Keratinocyte (primary cell): ENCODE data around the gene OR1F1. TPM values are rescaled to one million over a fixed set of nuclear protein-coding genes. Genes with fewer than 3 reads are reported as not detected.
"Not testable (repeated sequence)": the region's sequence is repeated elsewhere in the genome, so short reads cannot be mapped to it uniquely, and the experiment has no call there.

ENCODE experiments used
- DNase-seq: peaks from one replicate; pipeline ENCODE4 v3.0.0-alpha.2; 2011; ENCODE audit warnings: low read depth, missing footprints, low spot score
- FAIRE-seq: peaks from 2 replicates; lab custom pipeline; 2011; peaks lifted over from hg19 to GRCh38; lab: Jason Lieb, UNC
- H2AFZ ChIP-seq: 2 replicates; pipeline ENCODE4 v1.6.0; 2012; ENCODE audit warnings: low read length, control low read depth, inconsistent platforms; ENCODE audit not compliant: control insufficient read depth
- H3K27ac ChIP-seq: 2 replicates; pipeline ENCODE4 v1.5.1; 2011; ENCODE audit warnings: low read length; ENCODE audit not compliant: control insufficient read depth, insufficient read depth
- H3K27me3 ChIP-seq: 3 replicates; pipeline ENCODE4 v1.6.0; 2011; ENCODE audit warnings: low read length; ENCODE audit not compliant: control insufficient read depth, insufficient read depth; ENCODE audit errors: extremely low read depth
- H3K36me3 ChIP-seq, 2 experiments: 2 replicates in 1 of 2; 3 replicates in 1 of 2; pipeline ENCODE4 v1.5.1; 2011; ENCODE audit warnings: low read length in 2 of 2, mild to moderate bottlenecking in 1 of 2; ENCODE audit not compliant: control insufficient read depth in 2 of 2, insufficient read depth in 2 of 2; ENCODE audit errors: extremely low read depth in 1 of 2
- H3K4me1 ChIP-seq: 3 replicates; pipeline ENCODE4 v1.5.1; 2011; ENCODE audit warnings: low read length; ENCODE audit not compliant: control insufficient read depth, insufficient read depth; ENCODE audit errors: extremely low read depth
- H3K4me2 ChIP-seq: 3 replicates; pipeline ENCODE4 v1.6.0; 2011; ENCODE audit warnings: low read depth, low read length; ENCODE audit not compliant: control insufficient read depth, insufficient read depth; ENCODE audit errors: extremely low read depth
- H3K4me3 ChIP-seq, 3 experiments: fragments of 200-600 bp in 1 of 3; sonication (generic) in 1 of 3; 2 replicates in 2 of 3; 3 replicates in 1 of 3; pipeline ENCODE4 v1.5.1; 2011 to 2016; ENCODE audit warnings: low read length in 3 of 3, mild to moderate bottlenecking in 3 of 3, control low read depth in 2 of 3, inconsistent platforms in 1 of 3, low read depth in 1 of 3, mixed read lengths in 1 of 3, mixed run types in 1 of 3, moderate library complexity in 1 of 3; ENCODE audit not compliant: control insufficient read depth in 2 of 3, insufficient read depth in 2 of 3; ENCODE audit errors: extremely low read depth in 1 of 3
- H3K79me2 ChIP-seq: 2 replicates; pipeline ENCODE4 v1.6.0; 2012; ENCODE audit warnings: low read length; ENCODE audit not compliant: control insufficient read depth, insufficient read depth
- H3K9ac ChIP-seq: 3 replicates; pipeline ENCODE4 v1.6.0; 2011; ENCODE audit warnings: low read length; ENCODE audit not compliant: control insufficient read depth, insufficient read depth; ENCODE audit errors: extremely low read depth
- H3K9me1 ChIP-seq: 3 replicates; pipeline ENCODE4 v1.6.0; 2011; ENCODE audit warnings: low read length; ENCODE audit not compliant: control insufficient read depth, insufficient read depth; ENCODE audit errors: extremely low read depth
- H3K9me3 ChIP-seq: 2 replicates; pipeline ENCODE4 v1.5.1; 2012; ENCODE audit warnings: low read depth, low read length; ENCODE audit not compliant: control insufficient read depth
- H4K20me1 ChIP-seq: 3 replicates; pipeline ENCODE4 v1.6.0; 2011; ENCODE audit warnings: low read length; ENCODE audit not compliant: control insufficient read depth, insufficient read depth; ENCODE audit errors: extremely low read depth
- EZH2 ChIP-seq: IDR thresholded peaks from one replicate; pipeline ENCODE4 v1.6.1; 2012; ENCODE audit warnings: inconsistent platforms, mild to moderate bottlenecking, low read length, moderate library complexity
- dilution Hi-C: fragments of 300-500 bp; cut with MboI; formaldehyde crosslinking; loops from one replicate; pipeline ENCODE4 v1.7.0; 2020; ENCODE audit warnings: low sequenced_read_pairs; ENCODE audit not compliant: extremely low pct_ligation_motif_present
- polyA plus RNA-seq, 5 experiments: library from polyadenylated mRNA; depleted of rRNA in 3 of 5; stranded (reverse) in 3 of 5; stranded (forward) in 1 of 5; unstranded in 1 of 5; fragments of >200 nt; gene quantifications; 1 replicate in 1 of 5; 2 replicates in 3 of 5; 3 replicates in 1 of 5; pipeline versions ENCODE4 v1.2.1 to v1.2.3, GENCODE V29; 2011 to 2012; ENCODE audit warnings: missing spikeins in 2 of 5, low read depth in 1 of 5, low replicate concordance in 1 of 5
- TF ChIP-seq, protein P1 (sequence below), 3 experiments: IDR thresholded peaks in 1 of 3; conservative IDR thresholded peaks in 1 of 3; optimal IDR thresholded peaks in 1 of 3; 2 replicates in 2 of 3; 3 replicates in 1 of 3; pipeline versions ENCODE3 to v1.5.1; 2011; ENCODE audit warnings: low read length in 3 of 3, mild to moderate bottlenecking in 3 of 3, moderate library complexity in 2 of 3, control low read depth in 1 of 3, inconsistent platforms in 1 of 3; ENCODE audit not compliant: insufficient read depth in 2 of 3; ENCODE audit errors: extremely low read depth in 1 of 3

The OR1F1 gene
- polyA plus RNA-seq, 1 donor (not counting 4 experiments of a cell fraction or from before 2014, with no cell fraction given), result 0.51 TPM

DNA sequence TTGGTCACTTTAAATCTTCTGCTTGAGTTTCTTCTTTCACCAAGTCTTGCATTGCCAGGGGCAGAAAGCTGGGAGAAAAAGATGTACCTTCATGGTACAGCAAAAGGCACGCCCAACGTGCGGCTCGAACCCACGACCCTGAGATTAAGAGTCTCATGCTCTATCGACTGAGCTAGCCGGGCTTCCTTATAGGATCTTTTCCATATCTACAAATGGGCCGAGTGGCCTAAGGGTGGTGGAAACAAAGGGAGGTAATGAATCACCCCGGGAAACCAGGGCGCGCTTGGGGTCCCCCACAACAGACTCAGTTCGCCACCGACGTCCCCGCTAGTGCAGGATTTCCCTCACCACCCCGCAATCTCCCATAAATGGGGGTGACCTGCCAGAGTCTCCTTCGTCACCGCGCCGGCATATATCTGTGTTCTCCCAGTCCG, 7.5 kb upstream of the OR1F1 start:
- Histone ChIP-seq H3K9me3 (no peaks in the 10 kb centered on the region), H3K4me1 (peaks cover 14% of the 10 kb centered on the region), H3K79me2 (no peaks in the 10 kb centered on the region), H3K9me1 (peaks cover 2% of the 10 kb centered on the region), H4K20me1 (no peaks in the 10 kb centered on the region), H3K27me3 (no peaks in the 10 kb centered on the region), H2AFZ (no peak overlapping the region), H3K9ac (no peak overlapping the region), H3K4me3 (peak overlapping the region in 1 of 3 experiments; percentile 22), H3K4me2 (peak overlapping the region; percentile 49), H3K36me3 (no peaks in the 10 kb centered on the region), H3K27ac (no peak overlapping the region)
- TF ChIP-seq EZH2, result no peak
- TF ChIP-seq, protein P1, sequence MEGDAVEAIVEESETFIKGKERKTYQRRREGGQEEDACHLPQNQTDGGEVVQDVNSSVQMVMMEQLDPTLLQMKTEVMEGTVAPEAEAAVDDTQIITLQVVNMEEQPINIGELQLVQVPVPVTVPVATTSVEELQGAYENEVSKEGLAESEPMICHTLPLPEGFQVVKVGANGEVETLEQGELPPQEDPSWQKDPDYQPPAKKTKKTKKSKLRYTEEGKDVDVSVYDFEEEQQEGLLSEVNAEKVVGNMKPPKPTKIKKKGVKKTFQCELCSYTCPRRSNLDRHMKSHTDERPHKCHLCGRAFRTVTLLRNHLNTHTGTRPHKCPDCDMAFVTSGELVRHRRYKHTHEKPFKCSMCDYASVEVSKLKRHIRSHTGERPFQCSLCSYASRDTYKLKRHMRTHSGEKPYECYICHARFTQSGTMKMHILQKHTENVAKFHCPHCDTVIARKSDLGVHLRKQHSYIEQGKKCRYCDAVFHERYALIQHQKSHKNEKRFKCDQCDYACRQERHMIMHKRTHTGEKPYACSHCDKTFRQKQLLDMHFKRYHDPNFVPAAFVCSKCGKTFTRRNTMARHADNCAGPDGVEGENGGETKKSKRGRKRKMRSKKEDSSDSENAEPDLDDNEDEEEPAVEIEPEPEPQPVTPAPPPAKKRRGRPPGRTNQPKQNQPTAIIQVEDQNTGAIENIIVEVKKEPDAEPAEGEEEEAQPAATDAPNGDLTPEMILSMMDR (optimal IDR thresholded peaks at IDR 0.05 in 1 of 3, IDR thresholded peaks at IDR 0.05 in 1 of 3, conservative IDR thresholded peaks at IDR 0.05 in 1 of 3; ENCODE audit: extremely low read depth in 1 of 3, insufficient read depth in 2 of 3, low read length in 3 of 3), result no peak
- FAIRE-seq, result no peak
- no peak for DNase-seq
- dilution Hi-C loops, result no loop called here

DNA sequence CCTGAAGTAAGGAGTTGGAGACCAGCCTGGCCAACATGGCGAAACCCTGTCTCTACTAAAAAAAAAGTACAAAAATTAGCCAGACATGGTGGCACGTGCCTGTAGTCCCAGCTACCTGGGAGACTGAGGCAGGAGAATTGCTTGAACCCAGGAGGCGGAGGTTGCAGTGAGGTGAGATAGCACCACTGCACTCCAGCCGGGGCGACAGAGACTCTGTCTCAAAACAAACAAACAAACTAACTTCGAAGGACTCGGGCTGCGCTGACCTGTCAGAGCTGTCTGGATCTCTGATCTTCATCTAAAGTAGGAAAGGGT, 5.8 kb upstream of the OR1F1 start:
- H2AFZ ChIP-seq, H3K27me3 ChIP-seq, H4K20me1 ChIP-seq, H3K9me1 ChIP-seq, H3K79me2 ChIP-seq, H3K36me3 ChIP-seq, H3K9me3 ChIP-seq, H3K9ac ChIP-seq, H3K27ac ChIP-seq, H3K4me3 ChIP-seq, dilution Hi-C loops, DNase-seq, H3K4me2 ChIP-seq, FAIRE-seq: not testable (repeated sequence)
- H3K4me1 ChIP-seq, result peaks cover 12% of the 10 kb centered on the region
